ENCODE measurements around the gene CHPT1. TPM values are rescaled to one million over a fixed set of nuclear protein-coding genes. Genes with fewer than 3 reads are reported as not detected.

Gene CHPT1
- total and polyA plus RNA-seq, 12 donors = 42.2 to 215 (median 108) TPM

- peaks cover 0 to 100% (median 45%) of the 10 kb centered on the region in 9 donors for H3K36me3 ChIP-seq
- no peak overlapping the region for H3K4me3 ChIP-seq
- H3K27ac ChIP-seq = no peak overlapping the region
- H3K27me3 ChIP-seq = no peaks in the 10 kb centered on the region
- TF ChIP-seq CTCF (IDR thresholded peaks at IDR 0.05) = no peak
- 86 to 87% methylated on average over 4 of the region's 4 CpGs for WGBS, 2 donors
- peak in 2 of 8 donors; percentile 22 to 41 for ATAC-seq
- no peak for DNase-seq
- intact Hi-C loops (cut with DNase I) = loop anchor here in 4 of 10 donors (10.0 kb wide), 4 partner anchors 75 to 335 kb away; no protein-coding TSS in a partner anchor
- H3K4me1 ChIP-seq = no peaks in the 10 kb centered on the region
- H3K9me3 ChIP-seq = no peaks in the 10 kb centered on the region
Measured at GRCh38 chr12:101749657-101750056, 52.2 kb downstream of the CHPT1 start.

GRCh38 chr12:101750152-101750551, 52.7 kb downstream of the CHPT1 start:
- TF ChIP-seq CTCF (IDR thresholded peaks at IDR 0.05) = no peak
- 94 to 95% methylated on average over 4 of the region's 4 CpGs for WGBS, 2 donors
- H3K4me1 ChIP-seq = no peaks in the 10 kb centered on the region
- no peaks in the 10 kb centered on the region for H3K9me3 ChIP-seq
- DNase-seq (no peak), ATAC-seq (no peak)
- H3K27ac ChIP-seq = no peak overlapping the region
- H3K27me3 ChIP-seq = no peaks in the 10 kb centered on the region
- H3K4me3 ChIP-seq = no peak overlapping the region
- H3K36me3 ChIP-seq = peaks cover 0 to 100% (median 45%) of the 10 kb centered on the region in 9 donors
- intact Hi-C loops (cut with DNase I) = loop anchor here in 3 of 10 donors (10.0 kb wide), 3 partner anchors 75 to 185 kb away; no protein-coding TSS in a partner anchor

- H3K9me3 ChIP-seq = no peaks in the 10 kb centered on the region
- H3K4me1 ChIP-seq = peaks cover 0 to 28% (median 0%) of the 10 kb centered on the region in 9 donors
- no peaks in the 10 kb centered on the region for H3K27me3 ChIP-seq
- intact Hi-C loops (cut with DNase I) = loop anchor here in 6 of 10 donors (5.0 to 10.0 kb wide), 6 partner anchors 85 to 347 kb away; no protein-coding TSS in a partner anchor
- no peak overlapping the region for H3K4me3 ChIP-seq
- no peak overlapping the region for H3K27ac ChIP-seq
- WGBS, 2 donors = 67 to 68% methylated on average over 5 of the region's 5 CpGs
- no peak for DNase-seq
- H3K36me3 ChIP-seq = peaks cover 0 to 86% (median 27%) of the 10 kb centered on the region in 9 donors
- ATAC-seq = no peak
- TF ChIP-seq CTCF (IDR thresholded peaks at IDR 0.05) = peak; percentile 40 to 76 (median 69)
Measured at GRCh38 chr12:101759396-101760047, 62.1 kb downstream of the CHPT1 start.

- Histone ChIP-seq H3K9me3 (no peaks in the 10 kb centered on the region), H3K4me3 (no peak overlapping the region), H3K36me3 (peaks cover 0 to 84% (median 26%) of the 10 kb centered on the region in 9 donors), H3K27me3 (no peaks in the 10 kb centered on the region), H3K4me1 (peaks cover 0 to 28% (median 0%) of the 10 kb centered on the region in 9 donors), H3K27ac (no peak overlapping the region)
- no peak for TF ChIP-seq CTCF (IDR thresholded peaks at IDR 0.05)
- DNase-seq (no peak), ATAC-seq (no peak)
- intact Hi-C loops (cut with DNase I) = loop anchor here in 2 of 10 donors (5.0 to 10.0 kb wide), 2 partner anchors 347 to 349 kb away; no protein-coding TSS in a partner anchor
- WGBS, 2 donors = 74 to 78% methylated on average over 5 of the region's 5 CpGs
Measured at GRCh38 chr12:101761350-101761749, 63.9 kb downstream of the CHPT1 start.

All from heart right ventricle (tissue), 16 donors.